OCI-LY7 (cell line): ENCODE results near the gene HMMR. TPM values are rescaled to one million over a fixed set of nuclear protein-coding genes. Genes with fewer than 3 reads are reported as not detected.

Experiments
- BruUV-seq: library from RNA; stranded (reverse); fragments of 400-500 nt; replicated peaks from 2 replicates; lab custom pipeline; 2021; lab: Mats Ljungman, UMichigan
- CTCF ChIA-PET: fragments of 300-600 bp; sonication (Branson Sonifier 250); formaldehyde crosslinking; loops from one replicate; lab custom pipeline; 2022; ENCODE audit warnings: antibody characterized with exemption; ENCODE audit not compliant: unreplicated experiment; lab: Charles Lee
- POLR2A ChIA-PET: fragments of 300-600 bp; sonication (Branson Sonifier 250); formaldehyde crosslinking; loops from one replicate; lab custom pipeline; 2022; ENCODE audit warnings: antibody characterized with exemption; lab: Charles Lee
- DNase-seq: peaks from one replicate; pipeline ENCODE4 v3.0.0-alpha.2; 2015; ENCODE audit warnings: low spot score
- H2AFZ ChIP-seq: fragments of 200-600 bp; sonication (generic), shearing (Covaris generic); 2 replicates; pipeline ENCODE4 v1.6.1; 2014; ENCODE audit warnings: mild to moderate bottlenecking, antibody characterized with exemption, low read length, moderate library complexity
- H3K27ac ChIP-seq: fragments of 200-600 bp; sonication (generic); 2 replicates; pipeline ENCODE4 v1.5.1; 2014; ENCODE audit warnings: mixed run types, low read depth, mild to moderate bottlenecking, moderate library complexity, low read length, inconsistent platforms; ENCODE audit not compliant: poor library complexity, severe bottlenecking
- H3K36me3 ChIP-seq: fragments of 200-600 bp; sonication (generic); 2 replicates; pipeline ENCODE4 v1.6.1; 2014; ENCODE audit warnings: mild to moderate bottlenecking, antibody characterized with exemption, low read length, moderate library complexity, mixed read lengths; ENCODE audit not compliant: insufficient read depth
- H3K4me1 ChIP-seq: fragments of 200-600 bp; sonication (generic); 2 replicates; pipeline ENCODE4 v1.5.1; 2014; ENCODE audit warnings: mild to moderate bottlenecking, low read length; ENCODE audit not compliant: insufficient read depth, poor library complexity, severe bottlenecking
- H3K4me2 ChIP-seq: fragments of 200-600 bp; sonication (generic); 2 replicates; pipeline ENCODE4 v1.6.1; 2014; ENCODE audit warnings: mild to moderate bottlenecking, low read length
- H3K4me3 ChIP-seq: fragments of 200-600 bp; sonication (generic); 2 replicates; pipeline ENCODE4 v1.5.1; 2014; ENCODE audit warnings: mild to moderate bottlenecking, low read depth, low read length; ENCODE audit not compliant: poor library complexity, severe bottlenecking
- H3K79me2 ChIP-seq: fragments of 200-600 bp; sonication (generic); 2 replicates; pipeline ENCODE4 v1.6.1; 2016; ENCODE audit warnings: low read depth, mild to moderate bottlenecking, low read length, moderate library complexity, mixed read lengths; ENCODE audit not compliant: insufficient read depth
- H3K9me2 ChIP-seq: fragments of 200-600 bp; sonication (generic); 2 replicates; pipeline ENCODE4 v1.6.1; 2016; ENCODE audit warnings: mild to moderate bottlenecking, low read length, mixed read lengths; ENCODE audit not compliant: insufficient read depth
- H3K9me3 ChIP-seq: fragments of 200-600 bp; sonication (generic); 2 replicates; pipeline ENCODE4 v1.6.1; 2014; ENCODE audit warnings: mild to moderate bottlenecking, mixed run types, low read length, mixed read lengths
- H4K20me1 ChIP-seq: fragments of 200-600 bp; sonication (generic); 2 replicates; pipeline ENCODE4 v1.6.1; 2014; ENCODE audit warnings: mild to moderate bottlenecking, antibody characterized with exemption, low read length, moderate library complexity, mixed read lengths; ENCODE audit not compliant: insufficient read depth
- EZH2phosphoT487 ChIP-seq: fragments of 200-600 bp; sonication (generic); IDR thresholded peaks from 2 replicates; pipeline ENCODE4 v1.6.1; 2018; ENCODE audit warnings: low read depth, borderline replicate concordance, mild to moderate bottlenecking, mixed run types, antibody characterized with exemption, low read length, moderate library complexity, mixed read lengths
- intact Hi-C: fragments of 100-400 bp; cut with micrococcal nuclease; formaldehyde crosslinking; loops from one replicate; pipeline ENCODE4 v1.10.0; 2022; ENCODE audit not compliant: unreplicated experiment
- total RNA-seq, 2 experiments: library from RNA; depleted of rRNA in 1 of 2; stranded (reverse); fragments of >200 nt in 1 of 2; shearing (Covaris generic) in 1 of 2; gene quantifications; 2 replicates each; pipeline ENCODE4 v1.2.3, GENCODE V29; 2014 to 2022
- TF ChIP-seq, protein P1 (sequence below): fragments of 200-600 bp; sonication (generic); conservative IDR thresholded peaks from 2 replicates; pipeline ENCODE4 v1.5.1; 2014; ENCODE audit warnings: mild to moderate bottlenecking, antibody characterized with exemption, low read length, moderate library complexity, mixed read lengths

HMMR gene
- total RNA-seq, 2 experiments from 2014 or later, result 44.1 to 107 TPM

DNA sequence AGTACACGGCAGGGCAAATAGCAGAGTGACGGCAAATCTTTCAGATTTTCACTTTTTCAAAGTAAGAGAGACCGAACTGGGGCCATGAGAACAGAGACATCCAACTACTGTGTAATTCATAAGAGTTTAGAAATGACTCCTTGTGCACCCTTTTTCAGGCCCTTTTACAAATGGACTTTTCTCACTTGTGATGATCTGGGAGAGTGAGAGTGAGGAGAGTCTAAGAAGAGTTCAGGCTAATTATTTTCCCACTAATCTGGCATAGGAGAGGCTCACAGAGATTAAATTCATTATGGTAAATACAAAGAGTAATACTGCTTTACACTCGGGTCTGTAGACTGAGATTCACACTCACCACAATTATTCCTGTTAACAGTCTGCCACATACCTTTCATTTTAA lies 23.9 kb upstream of the HMMR start:
- TSS peak; percentile 90 for BruUV-seq
- Histone ChIP-seq H3K9me3 (no peaks in the 10 kb centered on the region), H3K36me3 (peaks cover 24% of the 10 kb centered on the region), H3K4me2 (peak overlapping the region; percentile 72), H4K20me1 (0 out of 2 replicates have a peak, but pooled peaks cover 4% of the 10 kb centered on the region), H3K4me1 (peaks cover 19% of the 10 kb centered on the region), H3K79me2 (peaks cover 23% of the 10 kb centered on the region), H3K9me2 (no peaks in the 10 kb centered on the region), H3K4me3 (peak overlapping the region; percentile 85), H2AFZ (peak overlapping the region; percentile 98), H3K27ac (peak overlapping the region; percentile 13)
- TF ChIP-seq, protein P1, sequence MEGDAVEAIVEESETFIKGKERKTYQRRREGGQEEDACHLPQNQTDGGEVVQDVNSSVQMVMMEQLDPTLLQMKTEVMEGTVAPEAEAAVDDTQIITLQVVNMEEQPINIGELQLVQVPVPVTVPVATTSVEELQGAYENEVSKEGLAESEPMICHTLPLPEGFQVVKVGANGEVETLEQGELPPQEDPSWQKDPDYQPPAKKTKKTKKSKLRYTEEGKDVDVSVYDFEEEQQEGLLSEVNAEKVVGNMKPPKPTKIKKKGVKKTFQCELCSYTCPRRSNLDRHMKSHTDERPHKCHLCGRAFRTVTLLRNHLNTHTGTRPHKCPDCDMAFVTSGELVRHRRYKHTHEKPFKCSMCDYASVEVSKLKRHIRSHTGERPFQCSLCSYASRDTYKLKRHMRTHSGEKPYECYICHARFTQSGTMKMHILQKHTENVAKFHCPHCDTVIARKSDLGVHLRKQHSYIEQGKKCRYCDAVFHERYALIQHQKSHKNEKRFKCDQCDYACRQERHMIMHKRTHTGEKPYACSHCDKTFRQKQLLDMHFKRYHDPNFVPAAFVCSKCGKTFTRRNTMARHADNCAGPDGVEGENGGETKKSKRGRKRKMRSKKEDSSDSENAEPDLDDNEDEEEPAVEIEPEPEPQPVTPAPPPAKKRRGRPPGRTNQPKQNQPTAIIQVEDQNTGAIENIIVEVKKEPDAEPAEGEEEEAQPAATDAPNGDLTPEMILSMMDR, result no peak
- TF ChIP-seq EZH2phosphoT487, result no peak
- POLR2A ChIA-PET, result interaction anchor here (1.3 kb wide), 1 partner anchor 24 kb away, joined by 3 read pairs; the partner anchor contains the start of gene HMMR
- intact Hi-C loops, result loop anchor here (2.0 to 10.0 kb wide), 3 partner anchors 24 to 1892 kb away; partner anchors contain the start of genes GABRB2, HMMR and NUDCD2
- no peak for DNase-seq
- CTCF ChIA-PET, result no interaction called here

DNA sequence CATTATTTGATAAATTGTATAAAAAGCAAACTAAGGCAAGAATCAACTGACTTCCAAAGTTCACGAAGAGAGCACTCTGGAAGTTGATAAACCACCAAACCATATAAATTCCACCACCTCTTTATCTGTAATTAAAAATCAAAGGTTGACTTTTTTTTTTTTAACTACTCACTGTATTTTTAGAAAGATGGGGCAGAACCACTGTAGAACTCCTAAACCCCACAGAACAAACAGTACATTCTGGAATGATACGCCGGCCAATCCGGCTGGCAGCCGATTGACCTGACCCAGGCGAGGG lies 23.5 kb upstream of the HMMR start:
- DNase-seq, result no peak
- H3K79me2 ChIP-seq, result peaks cover 23% of the 10 kb centered on the region
- H3K27ac ChIP-seq, result peak overlapping the region; percentile 13
- no peak for TF ChIP-seq EZH2phosphoT487
- TF ChIP-seq, protein P1, result no peak
- H3K4me1 ChIP-seq, result peaks cover 19% of the 10 kb centered on the region
- no TSS peak for BruUV-seq
- no peaks in the 10 kb centered on the region for H3K9me3 ChIP-seq
- H3K4me2 ChIP-seq, result peak overlapping the region; percentile 72
- CTCF ChIA-PET, result no interaction called here
- peaks cover 29% of the 10 kb centered on the region for H3K36me3 ChIP-seq
- H3K9me2 ChIP-seq, result no peaks in the 10 kb centered on the region
- 0 out of 2 replicates have a peak, but pooled peaks cover 4% of the 10 kb centered on the region for H4K20me1 ChIP-seq
- POLR2A ChIA-PET, result interaction anchor here (1.0 to 9.0 kb wide), 2 partner anchors 22 to 27 kb away, joined by 4 to 197 read pairs; partner anchors contain the start of genes HMMR and NUDCD2
- intact Hi-C loops, result loop anchor here (1.0 to 10.0 kb wide), 4 partner anchors 24 to 1892 kb away; partner anchors contain the start of genes GABRB2, HMMR, MAT2B and NUDCD2
- H2AFZ ChIP-seq, result peak overlapping the region; percentile 98
- peak overlapping the region; percentile 85 for H3K4me3 ChIP-seq
